ENCODE measurements around the gene HP.
"Not testable (repeated sequence)": the region's sequence is repeated elsewhere in the genome, so short reads cannot be mapped to it uniquely, and the experiment has no call there.

Gene HP

DNA sequence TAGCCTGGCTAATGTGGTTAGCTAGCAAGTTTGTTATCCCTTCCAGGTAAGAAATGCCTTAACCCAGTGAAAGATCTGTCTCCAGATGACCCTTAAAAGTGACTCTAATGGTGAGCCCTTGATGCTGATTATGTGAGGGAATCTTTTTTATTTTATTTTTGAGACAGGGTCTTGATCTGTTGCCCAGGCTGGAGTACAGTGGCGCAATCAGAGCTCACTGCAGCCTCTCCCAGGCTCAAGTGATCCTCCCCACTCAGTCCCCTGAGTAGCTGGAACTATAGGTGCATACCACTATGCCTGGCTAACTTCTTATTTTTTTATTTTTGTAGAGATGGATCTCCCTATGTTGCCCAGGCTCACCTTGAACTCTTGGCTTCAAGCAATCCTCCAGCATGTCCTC is 10.8 kb upstream of the HP start:
- DNase-seq = no peak

DNA sequence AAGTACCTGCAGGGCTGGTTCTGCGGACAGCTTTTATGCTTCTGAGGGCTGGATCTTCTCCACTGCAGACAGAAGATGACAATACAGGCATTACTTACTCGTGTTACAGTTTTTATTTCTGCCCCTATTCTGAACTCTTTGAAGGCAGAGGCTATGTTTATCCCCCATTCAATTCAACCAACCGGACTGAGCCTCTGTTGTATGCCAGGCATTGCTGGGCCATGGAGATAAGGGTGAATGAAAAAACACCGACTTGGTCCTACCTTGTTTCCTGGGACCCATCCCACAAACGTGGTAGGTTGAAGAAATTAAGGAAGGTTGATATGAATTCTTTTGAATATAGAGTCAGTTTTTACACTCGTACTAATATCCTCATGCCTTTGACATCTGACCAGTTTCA is 10.0 kb upstream of the HP start:
- no peak for DNase-seq

DNA sequence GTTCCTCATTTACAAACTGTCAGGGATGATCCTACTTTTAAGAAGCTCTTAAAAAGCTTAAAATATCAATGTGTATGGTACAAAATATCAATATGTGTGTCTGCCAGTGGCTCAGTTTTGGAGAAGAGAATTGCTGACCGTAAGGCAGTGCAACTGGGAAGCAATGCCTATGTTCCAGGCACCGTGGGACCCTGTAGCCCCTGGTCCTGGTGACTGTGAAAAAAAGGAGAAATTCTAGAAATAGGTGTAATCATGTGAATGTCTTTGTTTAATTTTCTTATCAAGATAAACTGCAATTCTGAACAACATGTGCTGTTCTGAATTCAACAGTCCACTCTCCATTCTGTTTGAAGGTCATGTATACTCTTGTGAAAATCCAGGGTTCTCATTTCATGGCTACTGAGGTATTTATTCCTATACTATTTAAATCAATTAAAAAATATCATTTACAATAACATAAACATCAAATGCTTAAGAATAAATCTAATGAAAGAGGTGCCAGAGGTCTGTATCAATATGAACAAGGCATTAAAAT is 9.4 kb upstream of the HP start:
- DNase-seq = no peak

DNA sequence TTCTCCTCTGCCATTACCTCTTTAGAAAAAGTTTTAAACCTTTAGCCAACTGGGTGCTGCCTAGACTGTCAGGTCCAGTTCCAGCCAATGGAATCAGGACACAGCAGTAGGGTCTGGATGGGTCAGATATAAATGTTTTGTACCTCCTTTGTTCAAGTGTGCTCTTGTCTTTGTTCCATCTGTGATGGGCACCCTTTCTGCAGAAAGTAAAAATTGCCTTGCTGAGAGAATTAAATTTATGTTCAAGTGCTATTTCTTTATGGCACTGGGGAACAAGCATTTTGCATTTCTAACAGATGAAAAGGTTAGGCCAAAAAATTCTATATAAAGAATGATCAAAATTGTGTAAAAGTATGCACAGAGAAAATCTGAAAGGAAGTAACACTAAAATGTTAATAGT is 5.2 kb upstream of the HP start:
- no peak for DNase-seq

DNA sequence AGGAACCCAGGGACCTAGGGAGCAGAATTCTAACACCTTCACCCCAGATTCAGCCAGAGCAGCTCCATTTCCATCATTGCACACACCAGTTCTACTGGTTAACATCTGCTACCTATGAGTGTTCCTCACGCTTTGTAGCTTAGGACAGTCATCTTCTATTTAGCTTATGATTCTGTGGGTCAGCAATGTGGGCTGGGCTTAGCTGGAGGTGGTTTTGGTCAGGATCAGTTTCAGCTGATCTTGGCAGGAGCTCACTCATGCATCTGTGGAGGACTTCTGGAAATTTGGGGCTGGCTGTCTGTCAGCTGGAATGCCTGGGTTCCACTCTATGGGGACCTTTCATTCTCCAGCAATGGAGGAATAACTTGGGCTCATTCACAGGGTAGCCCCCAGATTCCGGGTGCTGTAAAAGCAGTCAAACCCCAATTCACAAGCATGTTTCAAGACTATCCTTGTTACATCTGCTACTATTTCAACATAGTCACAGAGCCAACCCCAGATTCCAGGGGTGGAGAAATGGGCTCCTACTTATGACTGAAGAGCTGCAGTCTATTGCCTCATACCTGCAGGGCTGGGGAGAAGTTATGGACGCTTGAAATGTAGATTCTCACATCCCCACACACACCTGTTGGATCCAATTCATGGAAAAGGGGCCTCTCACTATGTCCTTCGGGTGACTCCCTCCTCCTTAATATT is 3.4 kb upstream of the HP start:
- DNase-seq = no peak

DNA sequence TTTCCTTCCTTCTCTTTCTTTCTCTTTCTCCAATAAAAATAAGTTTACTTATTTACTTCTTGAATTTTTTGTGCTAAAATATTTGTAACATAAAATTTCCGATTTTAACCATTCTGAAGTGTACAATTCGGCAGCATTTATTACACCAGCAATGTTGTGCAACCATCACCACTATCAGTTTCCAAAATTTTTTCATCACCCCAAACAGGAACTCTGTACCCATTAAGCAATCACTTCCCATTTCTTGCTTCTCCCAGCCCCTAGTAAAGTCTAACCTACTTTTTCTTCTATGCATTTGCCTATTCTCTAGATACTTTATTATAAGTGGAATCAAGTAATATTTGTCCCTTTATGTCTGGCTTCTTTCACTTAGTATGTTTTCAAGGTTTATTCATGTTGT is 2.5 kb upstream of the HP start:
- DNase-seq = no peak

DNA sequence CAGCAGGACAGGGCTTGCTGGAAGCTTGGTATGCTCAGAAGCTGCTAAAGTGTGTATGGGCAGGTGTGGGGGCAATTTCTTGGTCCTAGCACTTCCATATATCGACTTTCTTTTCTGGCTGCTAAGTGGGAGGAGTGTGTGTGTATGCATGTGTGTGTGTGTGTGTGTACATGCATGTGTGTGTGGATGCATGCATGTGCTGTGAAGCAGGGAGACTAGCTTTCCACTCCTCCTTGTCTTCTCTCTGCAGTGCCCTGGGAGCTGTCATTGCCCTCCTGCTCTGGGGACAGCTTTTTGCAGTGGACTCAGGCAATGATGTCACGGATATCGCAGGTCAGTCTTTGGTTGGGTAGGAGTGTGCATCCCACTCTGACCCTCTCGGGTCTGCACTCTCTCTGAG is 1.6 kb downstream of the HP start:
- no peak for DNase-seq

DNA sequence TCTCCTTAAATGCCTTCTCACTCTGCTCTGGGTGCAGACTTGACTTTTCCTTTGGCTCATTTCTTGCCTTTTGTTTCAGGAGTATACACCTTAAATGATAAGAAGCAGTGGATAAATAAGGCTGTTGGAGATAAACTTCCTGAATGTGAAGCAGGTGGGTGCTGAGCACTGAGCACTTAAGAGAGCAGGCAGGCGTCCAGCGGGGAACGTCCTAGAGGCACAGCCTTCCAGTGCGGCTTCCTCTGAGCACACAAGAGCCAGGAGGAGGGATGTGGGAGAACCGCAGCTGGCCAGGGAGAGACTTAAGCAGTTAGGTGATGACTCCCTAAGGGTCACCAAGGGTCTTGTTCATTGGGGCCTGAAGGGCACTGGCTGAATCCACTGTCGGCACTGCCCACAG is 3.0 kb downstream of the HP start:
- not testable (repeated sequence) for DNase-seq

DNA sequence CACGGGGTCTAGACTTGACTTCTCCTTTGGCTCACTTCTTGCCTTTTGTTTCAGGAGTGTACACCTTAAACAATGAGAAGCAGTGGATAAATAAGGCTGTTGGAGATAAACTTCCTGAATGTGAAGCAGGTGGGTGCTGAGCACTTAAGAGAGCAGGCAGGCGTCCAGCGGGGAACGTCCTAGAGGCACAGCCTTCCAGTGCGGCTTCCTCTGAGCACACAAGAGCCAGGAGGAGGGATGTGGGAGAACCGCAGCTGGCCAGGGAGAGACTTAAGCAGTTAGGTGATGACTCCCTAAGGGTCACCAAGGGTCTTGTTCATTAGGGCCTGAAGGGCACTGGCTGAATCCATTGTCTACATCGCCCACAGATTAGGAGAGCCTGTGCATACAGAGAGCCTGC is 4.8 kb downstream of the HP start:
- DNase-seq = not testable (repeated sequence)

DNA sequence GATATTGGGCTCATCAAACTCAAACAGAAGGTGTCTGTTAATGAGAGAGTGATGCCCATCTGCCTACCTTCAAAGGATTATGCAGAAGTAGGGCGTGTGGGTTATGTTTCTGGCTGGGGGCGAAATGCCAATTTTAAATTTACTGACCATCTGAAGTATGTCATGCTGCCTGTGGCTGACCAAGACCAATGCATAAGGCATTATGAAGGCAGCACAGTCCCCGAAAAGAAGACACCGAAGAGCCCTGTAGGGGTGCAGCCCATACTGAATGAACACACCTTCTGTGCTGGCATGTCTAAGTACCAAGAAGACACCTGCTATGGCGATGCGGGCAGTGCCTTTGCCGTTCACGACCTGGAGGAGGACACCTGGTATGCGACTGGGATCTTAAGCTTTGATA is 6.1 kb downstream of the HP start:
- no peak for DNase-seq

DNA sequence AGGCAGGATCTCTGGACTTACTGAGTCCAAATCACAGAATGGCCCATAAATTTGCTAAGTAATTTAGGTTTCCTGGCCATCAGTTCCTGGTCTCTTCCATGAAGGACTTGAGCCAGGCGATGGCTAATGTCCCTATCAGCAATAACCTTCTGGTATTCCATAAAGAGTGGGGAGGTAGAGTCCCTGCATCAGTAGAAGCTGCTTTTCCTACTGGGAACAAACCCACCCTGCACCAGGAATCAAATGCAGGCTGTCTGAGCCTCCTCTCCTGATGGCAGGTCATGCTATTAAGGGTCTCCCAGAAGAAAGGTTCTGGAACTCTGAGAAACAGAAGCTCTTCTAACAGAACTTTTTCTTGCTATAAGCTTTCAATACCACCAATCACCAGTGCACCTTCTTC is 7.3 kb downstream of the HP start:
- DNase-seq = no peak

DNA sequence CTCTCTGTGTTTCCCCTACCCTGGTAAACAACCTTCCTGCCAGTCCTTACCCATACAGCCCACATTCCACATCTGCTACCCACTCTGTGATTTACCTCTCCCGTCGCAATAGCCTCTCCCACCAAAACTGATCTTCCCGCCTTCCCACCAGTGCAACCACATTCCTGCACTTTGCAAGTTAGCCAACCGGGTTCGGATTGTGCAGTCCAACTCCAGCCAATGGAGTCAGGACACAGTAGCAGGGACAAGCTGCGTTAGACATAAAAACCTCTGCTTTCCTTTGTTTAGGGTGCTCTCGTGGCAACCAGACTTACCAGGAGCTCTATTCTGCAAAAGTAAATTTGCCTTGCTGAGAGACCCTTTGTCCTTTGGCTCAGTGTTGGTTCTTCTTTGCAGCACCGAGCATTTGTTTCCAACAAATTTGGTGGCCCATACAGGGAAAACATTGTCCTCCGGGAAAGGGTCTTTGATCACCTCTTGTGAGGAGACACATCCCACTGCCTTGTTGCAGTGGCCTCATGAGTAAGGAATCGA is 10.1 kb downstream of the HP start:
- DNase-seq = no peak

DNA sequence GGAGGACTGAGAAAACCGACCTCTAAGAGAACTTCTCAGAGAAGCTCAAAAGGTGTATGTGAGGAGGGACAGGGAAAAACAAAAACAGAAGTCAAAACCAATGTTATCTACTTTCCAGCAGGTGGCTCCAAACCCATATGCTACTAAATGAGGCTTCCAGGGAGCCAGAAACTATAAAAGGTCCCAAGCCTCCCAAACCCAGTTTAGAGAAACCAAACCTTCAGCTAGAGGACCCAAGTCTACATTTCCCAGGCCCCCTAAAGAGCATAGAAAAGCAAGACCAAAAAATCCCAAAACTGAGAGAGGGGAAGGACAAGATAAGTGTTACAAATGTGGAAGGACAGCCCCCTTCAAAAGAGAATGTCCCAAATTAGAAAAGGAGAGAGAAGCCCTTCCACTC is 12.4 kb downstream of the HP start:
- DNase-seq = no peak

DNA sequence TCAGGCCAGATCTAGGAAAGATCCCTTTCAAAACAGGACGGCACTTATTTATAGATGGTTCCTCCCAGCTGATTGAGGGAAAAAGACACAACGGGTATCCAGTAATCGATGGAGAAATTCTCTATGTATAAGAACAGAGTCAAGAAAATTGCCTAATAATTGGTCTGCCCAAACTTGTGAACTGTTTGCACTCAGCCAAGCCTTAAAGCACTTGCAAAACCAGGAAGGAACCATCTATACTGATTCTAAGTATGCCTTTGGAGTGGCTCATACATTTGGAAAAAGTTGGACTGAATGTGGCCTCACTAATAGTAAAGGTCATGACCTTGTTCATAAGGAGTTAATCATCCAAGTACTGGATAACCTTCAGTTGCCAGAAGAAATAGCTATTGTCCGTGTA is 14.6 kb downstream of the HP start:
- DNase-seq = no peak

DNA sequence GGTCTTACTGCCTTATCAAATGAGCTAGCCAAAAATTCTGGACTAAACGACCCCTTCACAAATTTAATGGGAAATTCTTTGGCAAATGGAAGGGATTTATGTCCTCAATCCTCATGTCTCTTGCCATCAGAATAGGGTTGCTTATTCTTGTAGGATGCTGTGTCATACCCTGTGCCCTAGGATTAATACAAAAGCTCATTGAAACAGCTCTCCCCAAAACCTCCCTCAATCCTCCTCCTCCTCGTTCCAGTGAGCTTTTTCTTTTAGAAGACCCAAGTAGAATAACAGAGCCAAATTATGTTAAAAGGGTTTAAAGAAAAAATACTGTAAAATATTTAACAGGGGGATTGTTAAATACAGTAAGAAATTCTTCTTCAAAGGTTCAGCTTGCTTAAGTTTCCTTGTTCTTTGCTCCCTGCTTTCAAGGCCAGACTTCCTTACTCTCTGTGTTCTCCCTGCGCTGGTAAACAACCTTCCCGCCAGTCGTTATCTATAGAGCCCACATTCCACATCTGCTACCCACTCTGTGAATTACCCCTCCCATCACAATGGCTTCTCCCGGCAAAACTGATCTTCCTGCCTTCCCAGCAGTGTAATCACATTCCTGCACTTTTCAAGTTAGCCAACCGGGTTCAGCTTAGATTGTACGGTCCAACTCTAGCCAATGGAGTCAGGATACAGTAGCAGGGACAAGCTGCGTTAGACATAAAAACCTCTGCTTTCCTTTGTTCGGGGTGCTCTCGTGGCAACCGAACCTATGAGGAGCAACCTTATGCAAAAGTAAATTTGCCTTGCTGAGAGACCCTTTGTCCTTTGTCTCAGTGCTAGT is 18.4 kb downstream of the HP start:
- DNase-seq = no peak

DNA sequence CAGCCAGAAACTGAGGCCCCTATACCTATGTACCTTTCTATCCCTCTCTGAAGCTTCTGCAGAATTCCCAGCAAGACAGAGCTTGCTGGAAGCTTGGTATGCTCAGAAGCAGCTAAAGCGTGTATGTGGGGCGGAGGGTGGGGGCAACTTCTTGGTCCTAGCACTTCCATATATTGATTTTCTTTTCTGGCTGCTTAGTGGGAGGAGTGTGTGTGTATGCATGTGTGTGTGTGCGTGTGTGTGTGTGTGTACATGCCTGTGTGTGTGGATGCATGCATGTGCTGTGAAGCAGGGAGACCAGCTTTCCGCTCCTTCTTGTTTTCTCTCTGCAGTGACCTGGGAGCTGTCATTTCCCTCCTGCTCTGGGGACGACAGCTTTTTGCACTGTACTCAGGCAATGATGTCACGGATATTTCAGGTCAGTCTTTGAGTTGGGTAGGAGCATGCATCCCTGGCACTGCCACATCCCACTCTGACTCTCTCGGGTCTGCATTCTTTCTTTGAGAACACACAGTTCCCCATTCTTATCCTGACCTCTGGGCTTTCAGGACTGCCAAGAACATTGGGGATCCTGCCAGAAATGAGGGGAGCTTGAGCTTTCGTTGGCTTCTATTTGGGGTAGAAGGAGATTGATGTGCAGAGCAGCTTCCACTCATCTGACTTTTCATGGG is 19.4 kb downstream of the HP start:
- no peak for DNase-seq

DNA sequence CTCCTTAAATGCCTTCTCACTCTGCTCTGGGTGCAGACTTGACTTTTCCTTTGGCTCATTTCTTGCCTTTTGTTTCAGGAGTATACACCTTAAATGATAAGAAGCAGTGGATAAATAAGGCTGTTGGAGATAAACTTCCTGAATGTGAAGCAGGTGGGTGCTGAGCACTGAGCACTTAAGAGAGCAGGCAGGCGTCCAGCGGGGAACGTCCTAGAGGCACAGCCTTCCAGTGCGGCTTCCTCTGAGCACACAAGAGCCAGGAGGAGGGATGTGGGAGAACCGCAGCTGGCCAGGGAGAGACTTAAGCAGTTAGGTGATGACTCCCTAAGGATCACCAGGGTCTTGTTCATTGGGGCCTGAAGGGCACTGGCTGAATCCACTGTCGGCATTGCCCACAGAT is 20.8 kb downstream of the HP start:
- DNase-seq = not testable (repeated sequence)

DNA sequence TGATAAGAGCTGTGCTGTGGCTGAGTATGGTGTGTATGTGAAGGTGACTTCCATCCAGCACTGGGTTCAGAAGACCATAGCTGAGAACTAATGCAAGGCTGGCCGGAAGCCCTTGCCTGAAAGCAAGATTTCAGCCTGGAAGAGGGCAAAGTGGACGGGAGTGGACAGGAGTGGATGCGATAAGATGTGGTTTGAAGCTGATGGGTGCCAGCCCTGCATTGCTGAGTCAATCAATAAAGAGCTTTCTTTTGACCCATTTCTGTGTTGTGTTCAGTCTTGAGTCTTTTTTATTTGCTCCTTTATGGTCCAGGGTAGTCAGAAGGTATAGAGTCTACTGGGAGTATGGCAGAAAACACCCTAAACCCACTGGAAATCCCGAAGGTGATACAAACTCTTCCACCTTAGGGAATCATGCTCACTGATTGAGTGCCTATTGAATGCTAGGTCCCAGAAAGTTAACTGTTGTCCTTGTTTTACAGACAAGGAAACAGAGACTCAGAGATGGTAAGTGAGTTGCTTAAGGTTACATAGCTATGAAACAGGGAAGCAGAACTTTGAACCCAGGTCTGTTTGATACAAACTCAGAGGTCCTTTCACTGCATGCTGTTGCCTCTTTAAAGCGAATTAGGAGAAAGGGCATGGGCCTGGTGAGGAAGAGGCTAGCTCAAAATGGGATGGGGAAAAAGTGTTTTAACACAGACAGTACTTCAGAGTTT is 22.8 kb downstream of the HP start:
- DNase-seq = not testable (repeated sequence)

DNA sequence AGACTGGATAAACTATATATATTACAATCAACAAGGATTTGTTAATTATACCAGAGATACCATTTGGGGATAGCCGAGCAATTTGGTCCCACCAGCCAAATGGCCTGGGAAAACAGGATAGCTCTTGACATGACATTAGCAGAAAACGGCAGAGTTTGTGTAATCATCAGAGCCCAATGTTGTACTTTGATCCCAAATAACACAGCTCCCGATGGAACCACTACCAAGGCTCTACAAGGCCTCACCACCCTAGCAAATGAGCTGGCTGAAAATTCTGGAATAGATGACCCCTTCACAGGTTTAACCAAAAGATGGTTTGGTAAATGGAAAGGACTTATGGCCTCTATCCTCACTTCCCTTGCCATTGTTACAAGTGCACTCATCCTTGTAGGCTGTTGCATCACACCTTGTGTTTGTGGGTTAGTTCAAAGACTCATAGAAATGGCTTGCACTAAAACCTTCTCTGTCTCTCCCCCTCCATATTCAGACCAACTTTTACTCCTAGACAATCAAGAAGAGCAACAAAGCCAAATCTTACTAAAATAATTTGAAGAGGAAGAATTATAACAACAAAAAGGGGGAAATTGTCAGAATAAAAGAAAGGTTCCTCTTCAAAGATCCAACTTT is 29.6 kb downstream of the HP start:
- DNase-seq = no peak

DNA sequence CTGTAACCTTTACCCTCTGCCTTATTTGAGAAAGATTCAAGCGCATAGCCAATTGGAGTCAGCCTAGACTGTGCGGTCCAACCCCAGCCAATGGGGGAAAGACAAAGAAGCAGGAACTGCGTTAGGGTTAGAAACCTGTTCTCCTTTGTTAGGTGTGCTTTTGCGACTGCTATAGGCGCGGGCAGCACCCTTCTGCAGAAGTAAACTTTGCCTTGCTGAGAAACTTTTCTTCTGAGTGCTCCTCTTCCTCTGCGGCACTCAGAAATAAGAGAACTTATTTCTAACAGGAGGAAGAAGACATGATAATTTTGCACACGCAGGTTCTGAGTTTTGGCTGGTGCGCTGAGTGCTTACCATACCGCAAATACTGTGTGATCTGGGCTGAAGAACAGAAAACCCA is 30.1 kb downstream of the HP start:
- no peak for DNase-seq

DNA sequence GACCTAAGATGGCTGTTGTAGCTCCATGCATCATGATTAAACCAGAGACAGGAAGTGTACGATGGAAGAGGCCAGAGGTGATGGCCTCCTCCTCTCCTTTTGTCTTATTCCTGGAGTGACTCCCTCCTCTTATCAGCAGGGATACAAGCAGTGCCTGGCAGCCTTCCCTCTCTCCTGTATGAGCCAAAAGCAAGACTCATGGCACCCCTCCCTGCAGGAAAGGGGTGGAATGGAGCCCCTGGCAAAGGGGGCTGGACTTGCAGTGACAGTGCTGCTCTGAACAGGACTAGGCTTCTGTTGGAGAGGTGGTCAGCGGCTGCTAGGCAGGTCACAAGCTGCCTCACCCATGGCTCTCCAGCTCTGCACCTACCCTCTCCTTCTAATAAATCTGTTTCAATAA is 30.7 kb downstream of the HP start:
- DNase-seq = no peak

DNA sequence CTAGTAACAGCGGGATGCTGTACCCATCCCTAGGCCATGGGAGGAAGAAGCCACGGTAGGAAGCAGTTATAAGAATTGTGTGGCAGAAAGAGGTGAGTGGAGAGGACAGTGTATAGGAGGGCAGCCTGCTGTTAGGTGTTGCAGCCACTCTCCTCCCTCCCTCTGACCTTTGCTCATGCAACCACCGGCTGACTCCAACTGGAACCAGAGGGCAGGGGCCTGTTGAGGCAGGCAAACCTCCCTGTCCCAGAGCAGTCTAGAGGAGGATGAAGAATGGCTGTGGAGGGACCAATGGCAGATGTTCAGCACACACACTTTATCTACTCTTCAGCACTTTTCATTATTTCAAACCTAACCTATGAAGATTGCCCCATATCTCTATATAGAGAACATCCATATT is 36.9 kb downstream of the HP start:
- DNase-seq = no peak
